CD4-positive, CD25-positive, alpha-beta regulatory T cell (primary cell): ENCODE data around the gene SYCE3. TPM values are rescaled to one million over a fixed set of nuclear protein-coding genes. Genes with fewer than 3 reads are reported as not detected.

Source experiments
- polyA plus RNA-seq, 4 donors: library from polyadenylated mRNA; unstranded; fragments of 300-500 nt; fragmentation: Illumina TruSeq; gene quantifications; one replicate each; pipeline ENCODE4 v1.2.3, GENCODE V29; 2021
- total RNA-seq: library from RNA; stranded (reverse); gene quantifications from one replicate; pipeline ENCODE4 v1.2.3, GENCODE V29; 2022

Gene SYCE3
- total and polyA plus RNA-seq, 5 donors from 2014 or later: not detected

Other genes with a start within 250 kb of the SYCE3 start
- 2.1 TPM for gene DENND6B, start 235.9 kb downstream of the SYCE3 start, total RNA-seq
- under 1 TPM; 0.48 to 0.69 (median 0.53) TPM for gene DENND6B, start 235.9 kb downstream of the SYCE3 start, polyA plus RNA-seq
- 85.7 TPM for gene PPP6R2, start 219.6 kb downstream of the SYCE3 start, total RNA-seq
- gene PPP6R2, start 219.6 kb downstream of the SYCE3 start, polyA plus RNA-seq: 10 to 100 TPM; 15.9 to 19.4 (median 17.2) TPM
- 220 TPM for gene SBF1, start 87.9 kb downstream of the SYCE3 start, total RNA-seq
- 10 to 100 TPM; 16.2 to 29.7 (median 17.6) TPM for gene SBF1, start 87.9 kb downstream of the SYCE3 start, polyA plus RNA-seq
- 1.9 TPM for gene ADM2, start 81.4 kb downstream of the SYCE3 start, total RNA-seq
- under 1 TPM; 0.06 to 0.95 (median 0.28) TPM for gene ADM2, start 81.4 kb downstream of the SYCE3 start, polyA plus RNA-seq
- not detected for gene MIOX, start 76.1 kb downstream of the SYCE3 start, total RNA-seq
- not detected for gene MIOX, start 76.1 kb downstream of the SYCE3 start, polyA plus RNA-seq
- gene LMF2, start 55.2 kb downstream of the SYCE3 start, total RNA-seq: 113 TPM
- gene LMF2, start 55.2 kb downstream of the SYCE3 start, polyA plus RNA-seq: 10 to 100 TPM; 21.5 to 24.2 (median 21.7) TPM
- gene NCAPH2, start 54.7 kb downstream of the SYCE3 start, total RNA-seq: 112 TPM
- 10 to 100 TPM; 35.8 to 43.6 (median 39.8) TPM for gene NCAPH2, start 54.7 kb downstream of the SYCE3 start, polyA plus RNA-seq
- gene SCO2, start 37.3 kb downstream of the SYCE3 start, total RNA-seq: 14.6 TPM
- 10 to 100 TPM in 1 of 4 donors, 1 to 10 TPM in 3; 6.4 to 10.4 (median 7.7) TPM for gene SCO2, start 37.3 kb downstream of the SYCE3 start, polyA plus RNA-seq
- gene TYMP, start 32.9 kb downstream of the SYCE3 start, total RNA-seq: 46.9 TPM
- 10 to 100 TPM; 29.2 to 65.2 (median 44.4) TPM for gene TYMP, start 32.9 kb downstream of the SYCE3 start, polyA plus RNA-seq
- gene KLHDC7B, start 17.0 kb downstream of the SYCE3 start, total RNA-seq: 5.9 TPM
- gene KLHDC7B, start 17.0 kb downstream of the SYCE3 start, polyA plus RNA-seq: 10 to 100 TPM in 1 of 4 donors, 1 to 10 TPM in 3; 5.6 to 11.7 (median 8.4) TPM
- 71.8 TPM for gene CPT1B, start 15.5 kb upstream of the SYCE3 start, total RNA-seq
- gene CPT1B, start 15.5 kb upstream of the SYCE3 start, polyA plus RNA-seq: under 1 TPM in 3 of 4 donors, not detected in 1; 0.25 to 0.76 (median 0.27) TPM
- 162 TPM for gene CHKB, start 19.9 kb upstream of the SYCE3 start, total RNA-seq
- 10 to 100 TPM; 39.8 to 51.7 (median 43.4) TPM for gene CHKB, start 19.9 kb upstream of the SYCE3 start, polyA plus RNA-seq
- gene MAPK8IP2, start 37.9 kb upstream of the SYCE3 start, total RNA-seq: 0.30 TPM
- not detected for gene MAPK8IP2, start 37.9 kb upstream of the SYCE3 start, polyA plus RNA-seq
- 81.3 TPM for gene ARSA, start 65.2 kb upstream of the SYCE3 start, total RNA-seq
- gene ARSA, start 65.2 kb upstream of the SYCE3 start, polyA plus RNA-seq: 10 to 100 TPM in 3 of 4 donors, 1 to 10 TPM in 1; 8.0 to 11.3 (median 10.5) TPM
- gene SHANK3, start 109.9 kb upstream of the SYCE3 start, total RNA-seq: 0.67 TPM
- not detected for gene SHANK3, start 109.9 kb upstream of the SYCE3 start, polyA plus RNA-seq
- gene ACR, start 175.3 kb upstream of the SYCE3 start, total RNA-seq: not detected
- gene ACR, start 175.3 kb upstream of the SYCE3 start, polyA plus RNA-seq: not detected
- gene RABL2B, start 220.7 kb upstream of the SYCE3 start, total RNA-seq: 45.3 TPM
- 10 to 100 TPM; 14.8 to 23.3 (median 21.1) TPM for gene RABL2B, start 220.7 kb upstream of the SYCE3 start, polyA plus RNA-seq